Neural cell (in vitro differentiated cells): ENCODE measurements around the gene DMGDH. TPM values are rescaled to one million over a fixed set of nuclear protein-coding genes. Genes with fewer than 3 reads are reported as not detected.

Source experiments
- H2AFZ ChIP-seq: fragments of 200-600, 300-800 bp; sonication (generic), shearing (Covaris generic); 2 replicates; pipeline ENCODE4 v1.6.0; 2014; ENCODE audit warnings: low read depth, mild to moderate bottlenecking, antibody characterized with exemption, low read length, moderate library complexity
- H3F3A ChIP-seq: fragments of 200-600 bp; shearing (Covaris generic); 2 replicates; pipeline ENCODE4 v1.6.1; 2016; ENCODE audit warnings: mild to moderate bottlenecking, moderate library complexity, mixed read lengths, antibody characterized with exemption, low read length; ENCODE audit not compliant: insufficient read depth, poor library complexity, severe bottlenecking
- H3K27ac ChIP-seq: fragments of 200-600, 300-800 bp; sonication (generic), shearing (Covaris generic); 2 replicates; pipeline ENCODE4 v1.5.1; 2014; ENCODE audit warnings: mild to moderate bottlenecking, low read length, moderate library complexity
- H3K27me3 ChIP-seq: fragments of 300-800, 200-600 bp; sonication (generic), shearing (Covaris generic); 2 replicates; pipeline ENCODE4 v1.6.0; 2014; ENCODE audit warnings: mild to moderate bottlenecking, low read depth, low read length, moderate library complexity; ENCODE audit not compliant: insufficient read depth
- H3K36me3 ChIP-seq: fragments of 300-800, 200-600 bp; sonication (generic), shearing (Covaris generic); 2 replicates; pipeline ENCODE4 v1.5.1; 2014; ENCODE audit warnings: mild to moderate bottlenecking, antibody characterized with exemption, low read length, moderate library complexity; ENCODE audit not compliant: insufficient read depth
- H3K4me2 ChIP-seq: fragments of 300-800, 200-600 bp; sonication (generic), shearing (Covaris generic); 2 replicates; pipeline ENCODE4 v1.6.0; 2014; ENCODE audit warnings: mild to moderate bottlenecking, low read length
- H3K4me3 ChIP-seq: fragments of 300-800, 200-600 bp; sonication (generic), shearing (Covaris generic); 2 replicates; pipeline ENCODE4 v1.5.1; 2014; ENCODE audit warnings: mild to moderate bottlenecking, low read length, moderate library complexity
- H3K79me2 ChIP-seq: fragments of 200-600 bp; shearing (Covaris generic); replicated peaks from 2 replicates; pipeline ENCODE4 v1.6.0; 2014; ENCODE audit warnings: mild to moderate bottlenecking, low read length, moderate library complexity; ENCODE audit not compliant: insufficient read depth
- H3K9ac ChIP-seq: fragments of 300-800, 200-600 bp; sonication (generic), shearing (Covaris generic); 2 replicates; pipeline ENCODE4 v1.6.1; 2016; ENCODE audit warnings: mild to moderate bottlenecking, low read length, mixed read lengths
- H3K9me2 ChIP-seq: fragments of 200-600 bp; shearing (Covaris generic); 2 replicates; pipeline ENCODE4 v1.6.1; 2016; ENCODE audit warnings: mild to moderate bottlenecking, low read length, mixed read lengths; ENCODE audit not compliant: insufficient read depth
- H3K9me3 ChIP-seq: fragments of 200-600, 300-800 bp; sonication (generic), shearing (Covaris generic); 2 replicates; pipeline ENCODE4 v1.6.1; 2016; ENCODE audit warnings: mild to moderate bottlenecking, mixed run types, low read length, moderate library complexity, mixed read lengths
- H4K20me1 ChIP-seq: fragments of 200-600 bp; shearing (Covaris generic); 2 replicates; pipeline ENCODE4 v1.6.1; 2016; ENCODE audit warnings: mild to moderate bottlenecking, mixed run types; ENCODE audit not compliant: insufficient read depth
- EP300 ChIP-seq: fragments of 450-650 bp; conservative IDR thresholded peaks from 2 replicates; pipeline ENCODE4 v1.6.1; 2014; ENCODE audit warnings: antibody characterized with exemption, mild to moderate bottlenecking, moderate library complexity; ENCODE audit not compliant: poor library complexity, severe bottlenecking
- EZH2 ChIP-seq: fragments of 200-600, 300-800 bp; shearing (Covaris generic), sonication (generic); IDR thresholded peaks from 2 replicates; pipeline ENCODE4 v1.6.1; 2014; ENCODE audit warnings: antibody characterized with exemption, low read length, borderline replicate concordance, mild to moderate bottlenecking; ENCODE audit not compliant: insufficient read depth, poor library complexity, severe bottlenecking
- MXI1 ChIP-seq: fragments of 450-650 bp; conservative IDR thresholded peaks from 2 replicates; pipeline ENCODE4 v1.6.1; 2014; ENCODE audit warnings: antibody characterized with exemption, mild to moderate bottlenecking; ENCODE audit not compliant: poor library complexity, severe bottlenecking
- POLR2AphosphoS5 ChIP-seq: IDR thresholded peaks from 2 replicates; pipeline ENCODE4 v1.6.1; 2012
- RAD21 ChIP-seq: fragments of 450-650 bp; conservative IDR thresholded peaks from 2 replicates; pipeline ENCODE4 v1.6.1; 2014; ENCODE audit warnings: antibody characterized with exemption, mild to moderate bottlenecking, moderate library complexity
- SMC3 ChIP-seq: fragments of 450-650 bp; conservative IDR thresholded peaks from 2 replicates; pipeline ENCODE4 v1.6.1; 2014; ENCODE audit warnings: antibody characterized with exemption, mild to moderate bottlenecking, moderate library complexity; ENCODE audit not compliant: poor library complexity
- TAF1 ChIP-seq: IDR thresholded peaks from 2 replicates; pipeline ENCODE4 v1.6.1; 2012; ENCODE audit warnings: low read depth
- polyA plus RNA-seq: library from polyadenylated mRNA; depleted of rRNA; stranded (reverse); fragments of >200 nt; gene quantifications from 2 replicates; pipeline ENCODE4 v1.2.3, GENCODE V29; 2014
- TF ChIP-seq, protein P1 (sequence below): fragments of 450-650 bp; IDR thresholded peaks from 2 replicates; pipeline ENCODE4 v1.5.1; 2014; ENCODE audit warnings: antibody characterized with exemption, mild to moderate bottlenecking, moderate library complexity; ENCODE audit not compliant: poor library complexity, severe bottlenecking
- TF ChIP-seq, protein P2 (sequence below): IDR thresholded peaks from 2 replicates; pipeline ENCODE4 v1.6.1; 2012; ENCODE audit warnings: borderline replicate concordance

DMGDH gene
- polyA plus RNA-seq, 1 donor from 2014 or later = 0.93 TPM

DNA sequence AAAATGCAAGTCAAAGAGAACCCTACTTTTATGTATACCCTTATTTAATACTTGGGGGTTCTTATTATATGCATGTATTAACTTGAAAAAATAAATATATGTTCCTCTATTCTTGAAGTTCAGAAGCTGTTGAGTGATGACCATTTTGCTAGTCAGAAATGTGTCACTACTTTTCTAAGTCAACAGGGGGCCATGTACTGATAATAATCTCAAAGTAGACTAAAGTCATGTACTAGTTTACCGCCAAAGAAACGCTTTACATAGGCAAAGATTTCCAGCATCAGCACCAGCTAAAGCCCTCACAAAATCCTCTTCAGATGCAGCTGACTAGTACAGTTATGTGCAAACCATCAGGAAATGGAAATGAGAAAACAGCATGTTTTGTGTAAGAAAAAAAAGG, 36.4 kb upstream of the DMGDH start:
- Histone ChIP-seq H3F3A (no peaks in the 10 kb centered on the region), H3K9me2 (no peaks in the 10 kb centered on the region), H3K4me3 (no peak overlapping the region), H3K9me3 (no peaks in the 10 kb centered on the region), H3K27me3 (peaks cover under 1% of the 10 kb centered on the region), H4K20me1 (no peaks in the 10 kb centered on the region), H3K27ac (no peak overlapping the region), H2AFZ (no peak overlapping the region), H3K36me3 (no peaks in the 10 kb centered on the region), H3K9ac (no peak overlapping the region), H3K4me2 (no peak overlapping the region), H3K79me2 (no peaks in the 10 kb centered on the region)
- TF ChIP-seq SMC3 (no peak), RAD21 (no peak), EP300 (no peak), POLR2AphosphoS5 (no peak), TAF1 (no peak), EZH2 (no peak), MXI1 (no peak)
- TF ChIP-seq, protein P1, sequence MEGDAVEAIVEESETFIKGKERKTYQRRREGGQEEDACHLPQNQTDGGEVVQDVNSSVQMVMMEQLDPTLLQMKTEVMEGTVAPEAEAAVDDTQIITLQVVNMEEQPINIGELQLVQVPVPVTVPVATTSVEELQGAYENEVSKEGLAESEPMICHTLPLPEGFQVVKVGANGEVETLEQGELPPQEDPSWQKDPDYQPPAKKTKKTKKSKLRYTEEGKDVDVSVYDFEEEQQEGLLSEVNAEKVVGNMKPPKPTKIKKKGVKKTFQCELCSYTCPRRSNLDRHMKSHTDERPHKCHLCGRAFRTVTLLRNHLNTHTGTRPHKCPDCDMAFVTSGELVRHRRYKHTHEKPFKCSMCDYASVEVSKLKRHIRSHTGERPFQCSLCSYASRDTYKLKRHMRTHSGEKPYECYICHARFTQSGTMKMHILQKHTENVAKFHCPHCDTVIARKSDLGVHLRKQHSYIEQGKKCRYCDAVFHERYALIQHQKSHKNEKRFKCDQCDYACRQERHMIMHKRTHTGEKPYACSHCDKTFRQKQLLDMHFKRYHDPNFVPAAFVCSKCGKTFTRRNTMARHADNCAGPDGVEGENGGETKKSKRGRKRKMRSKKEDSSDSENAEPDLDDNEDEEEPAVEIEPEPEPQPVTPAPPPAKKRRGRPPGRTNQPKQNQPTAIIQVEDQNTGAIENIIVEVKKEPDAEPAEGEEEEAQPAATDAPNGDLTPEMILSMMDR = no peak
- TF ChIP-seq, protein P2, sequence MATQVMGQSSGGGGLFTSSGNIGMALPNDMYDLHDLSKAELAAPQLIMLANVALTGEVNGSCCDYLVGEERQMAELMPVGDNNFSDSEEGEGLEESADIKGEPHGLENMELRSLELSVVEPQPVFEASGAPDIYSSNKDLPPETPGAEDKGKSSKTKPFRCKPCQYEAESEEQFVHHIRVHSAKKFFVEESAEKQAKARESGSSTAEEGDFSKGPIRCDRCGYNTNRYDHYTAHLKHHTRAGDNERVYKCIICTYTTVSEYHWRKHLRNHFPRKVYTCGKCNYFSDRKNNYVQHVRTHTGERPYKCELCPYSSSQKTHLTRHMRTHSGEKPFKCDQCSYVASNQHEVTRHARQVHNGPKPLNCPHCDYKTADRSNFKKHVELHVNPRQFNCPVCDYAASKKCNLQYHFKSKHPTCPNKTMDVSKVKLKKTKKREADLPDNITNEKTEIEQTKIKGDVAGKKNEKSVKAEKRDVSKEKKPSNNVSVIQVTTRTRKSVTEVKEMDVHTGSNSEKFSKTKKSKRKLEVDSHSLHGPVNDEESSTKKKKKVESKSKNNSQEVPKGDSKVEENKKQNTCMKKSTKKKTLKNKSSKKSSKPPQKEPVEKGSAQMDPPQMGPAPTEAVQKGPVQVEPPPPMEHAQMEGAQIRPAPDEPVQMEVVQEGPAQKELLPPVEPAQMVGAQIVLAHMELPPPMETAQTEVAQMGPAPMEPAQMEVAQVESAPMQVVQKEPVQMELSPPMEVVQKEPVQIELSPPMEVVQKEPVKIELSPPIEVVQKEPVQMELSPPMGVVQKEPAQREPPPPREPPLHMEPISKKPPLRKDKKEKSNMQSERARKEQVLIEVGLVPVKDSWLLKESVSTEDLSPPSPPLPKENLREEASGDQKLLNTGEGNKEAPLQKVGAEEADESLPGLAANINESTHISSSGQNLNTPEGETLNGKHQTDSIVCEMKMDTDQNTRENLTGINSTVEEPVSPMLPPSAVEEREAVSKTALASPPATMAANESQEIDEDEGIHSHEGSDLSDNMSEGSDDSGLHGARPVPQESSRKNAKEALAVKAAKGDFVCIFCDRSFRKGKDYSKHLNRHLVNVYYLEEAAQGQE = no peak

DNA sequence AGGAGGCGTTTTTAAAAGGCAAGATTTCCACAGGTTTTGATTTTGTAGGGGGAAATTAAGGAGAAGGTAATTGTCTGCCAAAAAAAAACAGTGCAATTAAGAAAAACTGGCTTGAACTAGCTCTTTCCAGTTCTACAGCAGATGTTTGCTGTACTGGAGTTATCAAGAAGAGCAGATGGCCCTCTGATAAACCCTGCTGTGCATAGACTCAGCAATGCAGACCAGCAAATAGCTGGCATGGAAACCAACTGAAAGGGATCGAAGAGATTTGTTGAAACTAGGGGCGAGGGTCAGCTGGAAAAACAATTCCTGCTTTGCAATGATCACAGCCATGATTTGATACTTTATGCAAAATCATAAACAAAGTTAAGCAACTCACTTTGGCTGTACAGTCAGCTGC, 24.3 kb upstream of the DMGDH start:
- no peaks in the 10 kb centered on the region for H3K9me3 ChIP-seq
- no peak overlapping the region for H3K9ac ChIP-seq
- H3K36me3 ChIP-seq = no peaks in the 10 kb centered on the region
- H3F3A ChIP-seq = no peaks in the 10 kb centered on the region
- TF ChIP-seq, protein P1 = no peak
- no peak for TF ChIP-seq POLR2AphosphoS5
- TF ChIP-seq, protein P2 = no peak
- TF ChIP-seq SMC3 = no peak
- TF ChIP-seq TAF1 = no peak
- no peak for TF ChIP-seq MXI1
- no peak for TF ChIP-seq RAD21
- TF ChIP-seq EP300 = no peak
- TF ChIP-seq EZH2 = no peak
- no peak overlapping the region for H3K4me3 ChIP-seq
- no peaks in the 10 kb centered on the region for H3K9me2 ChIP-seq
- H3K79me2 ChIP-seq = no peaks in the 10 kb centered on the region
- no peak overlapping the region for H3K4me2 ChIP-seq
- H2AFZ ChIP-seq = no peak overlapping the region
- no peak overlapping the region for H3K27ac ChIP-seq
- H4K20me1 ChIP-seq = no peaks in the 10 kb centered on the region
- no peaks in the 10 kb centered on the region for H3K27me3 ChIP-seq
